H9 (cell line): ENCODE results near the gene NKAIN1. TPM values are rescaled to one million over a fixed set of nuclear protein-coding genes. Genes with fewer than 3 reads are reported as not detected.

Experiments
- DNase-seq: peaks from one replicate; pipeline ENCODE4 v3.0.0-alpha.2; 2017
- H2AFZ ChIP-seq: one replicate; pipeline ENCODE4 v1.6.1; 2013; ENCODE audit warnings: mild to moderate bottlenecking, low read length, control low read depth, moderate library complexity
- H2AK5ac ChIP-seq: 2 replicates; pipeline ENCODE4 v1.6.1; 2013; ENCODE audit warnings: low read length, control low read depth, mixed read lengths; ENCODE audit not compliant: insufficient read length
- H2BK120ac ChIP-seq: one replicate; pipeline ENCODE4 v1.6.1; 2013; ENCODE audit warnings: low read depth, mild to moderate bottlenecking, low read length, control low read depth, inconsistent platforms; ENCODE audit not compliant: poor library complexity, severe bottlenecking
- H2BK12ac ChIP-seq: 2 replicates; pipeline ENCODE4 v1.6.1; 2013; ENCODE audit warnings: low read length, control low read depth, mixed read lengths, low read depth; ENCODE audit not compliant: insufficient read length
- H2BK15ac ChIP-seq: 2 replicates; pipeline ENCODE4 v1.6.1; 2013; ENCODE audit warnings: low read depth, low read length, control low read depth
- H2BK20ac ChIP-seq: one replicate; pipeline ENCODE4 v1.6.1; 2013; ENCODE audit warnings: low read depth, mild to moderate bottlenecking, low read length, control low read depth, inconsistent platforms; ENCODE audit not compliant: poor library complexity, severe bottlenecking
- H2BK5ac ChIP-seq: 2 replicates; pipeline ENCODE4 v1.6.1; 2013; ENCODE audit warnings: low read length, control low read depth, mixed read lengths; ENCODE audit not compliant: insufficient read length
- H3K14ac ChIP-seq: 2 replicates; pipeline ENCODE4 v1.6.1; 2013; ENCODE audit warnings: low read length, control low read depth; ENCODE audit not compliant: insufficient read depth
- H3K18ac ChIP-seq: 2 replicates; pipeline ENCODE4 v1.6.1; 2013; ENCODE audit warnings: low read depth, mild to moderate bottlenecking, mixed read lengths, low read length, control low read depth; ENCODE audit not compliant: insufficient read length
- H3K23ac ChIP-seq: 2 replicates; pipeline ENCODE4 v1.6.1; 2013; ENCODE audit warnings: low read length, control low read depth, mixed read lengths, low read depth; ENCODE audit not compliant: insufficient read length
- H3K23me2 ChIP-seq: 2 replicates; pipeline ENCODE4 v1.6.1; 2013; ENCODE audit warnings: low read depth, mild to moderate bottlenecking, mixed read lengths, low read length, control low read depth; ENCODE audit not compliant: insufficient read length, poor library complexity, severe bottlenecking
- H3K27ac ChIP-seq: 2 replicates; pipeline ENCODE4 v1.5.1; 2013; ENCODE audit warnings: low read length, control low read depth, mixed read lengths, low read depth; ENCODE audit not compliant: insufficient read length
- H3K27me3 ChIP-seq: 2 replicates; pipeline ENCODE4 v1.6.1; 2013; ENCODE audit warnings: low read length, control low read depth, inconsistent platforms; ENCODE audit not compliant: insufficient read depth
- H3K4ac ChIP-seq: 2 replicates; pipeline ENCODE4 v1.6.1; 2013; ENCODE audit warnings: low read depth, mild to moderate bottlenecking, control low read depth, inconsistent platforms, low read length, moderate library complexity
- H3K4me1 ChIP-seq: 2 replicates; pipeline ENCODE4 v1.6.1; 2013; ENCODE audit warnings: low read length, control low read depth, inconsistent platforms; ENCODE audit not compliant: insufficient read depth
- H3K4me2 ChIP-seq: 2 replicates; pipeline ENCODE4 v1.6.1; 2013; ENCODE audit warnings: low read length, control low read depth, mixed read lengths; ENCODE audit not compliant: insufficient read length, insufficient read depth
- H3K56ac ChIP-seq: 2 replicates; pipeline ENCODE4 v1.6.1; 2013; ENCODE audit warnings: low read depth, mild to moderate bottlenecking, mixed read lengths, low read length, control low read depth; ENCODE audit not compliant: insufficient read length
- H3K79me1 ChIP-seq: 2 replicates; pipeline ENCODE4 v1.6.1; 2013; ENCODE audit warnings: low read depth, mild to moderate bottlenecking, moderate library complexity, low read length, control low read depth, inconsistent platforms; ENCODE audit not compliant: insufficient read depth, poor library complexity, severe bottlenecking
- H3K79me2 ChIP-seq: 2 replicates; pipeline ENCODE4 v1.6.1; 2013; ENCODE audit warnings: low read length, control low read depth, inconsistent platforms; ENCODE audit not compliant: insufficient read depth
- H3K9ac ChIP-seq: 2 replicates; pipeline ENCODE4 v1.6.1; 2013; ENCODE audit warnings: low read length, control low read depth, mixed read lengths; ENCODE audit not compliant: insufficient read length; ENCODE audit errors: extremely low read depth
- H3K9me3 ChIP-seq: one replicate; pipeline ENCODE4 v1.6.1; 2013; ENCODE audit warnings: low read depth, low read length, inconsistent platforms; ENCODE audit not compliant: control insufficient read depth
- H3T11ph ChIP-seq: one replicate; pipeline ENCODE4 v1.6.1; 2013; ENCODE audit warnings: mild to moderate bottlenecking, low read length, control low read depth, inconsistent platforms
- H4K20me1 ChIP-seq: one replicate; pipeline ENCODE4 v1.6.1; 2013; ENCODE audit not compliant: control insufficient read depth, insufficient read length, insufficient read depth
- H4K5ac ChIP-seq: 2 replicates; pipeline ENCODE4 v1.6.1; 2013; ENCODE audit warnings: low read depth, mild to moderate bottlenecking, mixed read lengths, low read length, control low read depth; ENCODE audit not compliant: insufficient read length
- H4K8ac ChIP-seq: replicated peaks from 2 replicates; pipeline ENCODE4 v1.6.1; 2013; ENCODE audit warnings: low read length, control low read depth, mixed read lengths, low read depth; ENCODE audit not compliant: insufficient read length
- H4K91ac ChIP-seq: 2 replicates; pipeline ENCODE4 v1.6.1; 2013; ENCODE audit warnings: low read depth, mild to moderate bottlenecking, moderate library complexity, mixed read lengths, low read length, control low read depth; ENCODE audit not compliant: insufficient read length
- H3K27ac Mint-ChIP-seq, 3 experiments: 2 replicates in 2 of 3; 3 replicates in 1 of 3; pipeline ENCODE4 v1.8.0; 2020 to 2021; ENCODE audit warnings: mixed read lengths in 3 of 3, mild to moderate bottlenecking in 1 of 3, moderate library complexity in 1 of 3
- H3K27me3 Mint-ChIP-seq: 2 replicates; pipeline ENCODE4 v1.8.0; 2021; ENCODE audit warnings: low read depth, mild to moderate bottlenecking, moderate library complexity, mixed read lengths
- H3K36me3 Mint-ChIP-seq, 3 experiments: 2 replicates in 2 of 3; 3 replicates in 1 of 3; pipeline ENCODE4 v1.8.0; 2020 to 2021; ENCODE audit warnings: low read depth in 3 of 3, mixed read lengths in 3 of 3; ENCODE audit not compliant: insufficient read depth in 1 of 3
- H3K4me1 Mint-ChIP-seq, 2 experiments: 2 replicates each; pipeline ENCODE4 v1.8.0; 2020; ENCODE audit warnings: mixed read lengths in 2 of 2
- H3K4me3 Mint-ChIP-seq, 2 experiments: 2 replicates in 1 of 2; 3 replicates in 1 of 2; pipeline ENCODE4 v1.8.0; 2020 to 2021; ENCODE audit warnings: mild to moderate bottlenecking in 2 of 2, mixed read lengths in 2 of 2, moderate library complexity in 1 of 2
- H3K9me3 Mint-ChIP-seq, 2 experiments: 2 replicates in 1 of 2; 3 replicates in 1 of 2; pipeline ENCODE4 v1.8.0; 2020; ENCODE audit warnings: mild to moderate bottlenecking in 2 of 2, mixed read lengths in 2 of 2, moderate library complexity in 1 of 2
- WGBS: extraction: QIAGEN DNeasy Blood & Tissue Kit; methylation state at CpG from one replicate; pipeline ENCODE4 v1.1.7; 2013; ENCODE audit warnings: missing lambda C conversion rate, low lambda C conversion rate, mixed read lengths; ENCODE audit not compliant: insufficient read length; ENCODE audit errors: extremely low coverage; 5-methylcytosine and 5-hydroxymethylcytosine counted together
- total RNA-seq: library from RNA; stranded (reverse); gene quantifications from 2 replicates; pipeline ENCODE4 v1.2.1, GENCODE V29; 2021
- TF ChIP-seq, protein P1 (sequence below): fragments of 200-600 bp; sonication (generic); conservative IDR thresholded peaks from 3 replicates; pipeline ENCODE4 v1.8.0; 2021; ENCODE audit warnings: antibody characterized with exemption, mild to moderate bottlenecking

Gene NKAIN1
- total RNA-seq, 1 experiment from 2014 or later: 25.6 TPM

DNA sequence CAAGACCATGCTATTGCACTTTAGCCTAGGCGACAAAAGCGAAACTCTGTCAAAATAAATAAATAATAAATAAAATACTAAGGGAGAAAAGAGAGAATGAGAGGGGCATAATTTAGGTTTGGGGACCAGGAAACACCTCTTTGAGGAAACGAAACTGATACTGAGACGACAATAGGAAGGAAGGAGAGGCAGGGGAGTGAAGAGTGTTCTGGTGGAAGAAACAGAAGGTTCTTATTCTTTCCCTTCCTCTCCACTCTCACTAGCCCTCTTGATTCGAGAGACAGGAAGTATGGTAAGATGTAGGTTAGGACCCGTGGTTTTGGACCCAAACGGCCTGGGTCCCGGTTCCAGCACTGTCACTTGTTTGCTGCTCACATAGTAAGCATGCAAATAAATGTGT, 1.6 kb upstream of the NKAIN1 start:
- Histone ChIP-seq H4K5ac (no peak overlapping the region), H2BK12ac (no peak overlapping the region), H3K23ac (no peak overlapping the region), H3K79me2 (no peaks in the 10 kb centered on the region; the same call in 1 of the 2 replicates), H3K79me1 (no peaks in the 10 kb centered on the region), H3K18ac (no peak overlapping the region), H3K27ac (no peak overlapping the region), H3T11ph (no peak overlapping the region), H3K14ac (no peak overlapping the region), H3K4ac (no peak overlapping the region), H2BK5ac (no peak overlapping the region), H2AK5ac (no peak overlapping the region), H2BK120ac (no peak overlapping the region), H3K9ac (no peak overlapping the region), H3K4me1 (no peaks in the 10 kb centered on the region; the same call in 1 of the 2 replicates), H2BK15ac (no peak overlapping the region), H4K91ac (no peak overlapping the region), H3K56ac (no peak overlapping the region), H3K27me3 (no peaks in the 10 kb centered on the region; the same call in 1 of the 2 replicates), H3K9me3 (no peaks in the 10 kb centered on the region), H3K4me2 (no peak overlapping the region), H3K23me2 (peaks cover 14% of the 10 kb centered on the region), H4K20me1 (no peaks in the 10 kb centered on the region), H2AFZ (no peak overlapping the region), H2BK20ac (no peak overlapping the region), H4K8ac (no peak overlapping the region)
- no peak overlapping the region; a peak in 1 of 5 replicates for H3K4me3 Mint-ChIP-seq
- H3K27me3 Mint-ChIP-seq: peaks cover 55% of the 10 kb centered on the region
- H3K27ac Mint-ChIP-seq: no peak overlapping the region
- no CpG with 5 or more reads among the region's 8 CpGs for WGBS
- no peaks in the 10 kb centered on the region for H3K9me3 Mint-ChIP-seq
- H3K36me3 Mint-ChIP-seq: no peaks in the 10 kb centered on the region; a peak in 1 of 7 replicates
- peaks cover 25 to 31% of the 10 kb centered on the region in 2 experiments for H3K4me1 Mint-ChIP-seq
- DNase-seq: no peak
- TF ChIP-seq, protein P1, sequence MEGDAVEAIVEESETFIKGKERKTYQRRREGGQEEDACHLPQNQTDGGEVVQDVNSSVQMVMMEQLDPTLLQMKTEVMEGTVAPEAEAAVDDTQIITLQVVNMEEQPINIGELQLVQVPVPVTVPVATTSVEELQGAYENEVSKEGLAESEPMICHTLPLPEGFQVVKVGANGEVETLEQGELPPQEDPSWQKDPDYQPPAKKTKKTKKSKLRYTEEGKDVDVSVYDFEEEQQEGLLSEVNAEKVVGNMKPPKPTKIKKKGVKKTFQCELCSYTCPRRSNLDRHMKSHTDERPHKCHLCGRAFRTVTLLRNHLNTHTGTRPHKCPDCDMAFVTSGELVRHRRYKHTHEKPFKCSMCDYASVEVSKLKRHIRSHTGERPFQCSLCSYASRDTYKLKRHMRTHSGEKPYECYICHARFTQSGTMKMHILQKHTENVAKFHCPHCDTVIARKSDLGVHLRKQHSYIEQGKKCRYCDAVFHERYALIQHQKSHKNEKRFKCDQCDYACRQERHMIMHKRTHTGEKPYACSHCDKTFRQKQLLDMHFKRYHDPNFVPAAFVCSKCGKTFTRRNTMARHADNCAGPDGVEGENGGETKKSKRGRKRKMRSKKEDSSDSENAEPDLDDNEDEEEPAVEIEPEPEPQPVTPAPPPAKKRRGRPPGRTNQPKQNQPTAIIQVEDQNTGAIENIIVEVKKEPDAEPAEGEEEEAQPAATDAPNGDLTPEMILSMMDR: no peak
